Mucosa of stomach (tissue), 1 donor: Measurements from ENCODE around the gene IDNK.

Experiments used
- H3K27me3 ChIP-seq: one replicate; pipeline ENCODE4 v1.7.0; 2013; ENCODE audit warnings: mild to moderate bottlenecking, low read length; ENCODE audit not compliant: control insufficient read depth, insufficient read depth
- H3K36me3 ChIP-seq: one replicate; pipeline ENCODE4 v1.7.0; 2013; ENCODE audit warnings: low read length; ENCODE audit not compliant: control insufficient read depth, insufficient read depth
- H3K4me1 ChIP-seq: one replicate; pipeline ENCODE4 v1.7.0; 2013; ENCODE audit warnings: mild to moderate bottlenecking, low read length; ENCODE audit not compliant: control insufficient read depth, insufficient read depth
- H3K4me3 ChIP-seq: one replicate; pipeline ENCODE4 v1.7.0; 2013; ENCODE audit warnings: low read length
- H3K9ac ChIP-seq: one replicate; pipeline ENCODE4 v1.7.0; 2013; ENCODE audit warnings: mild to moderate bottlenecking, low read length, moderate library complexity
- H3K9me3 ChIP-seq: one replicate; pipeline ENCODE4 v1.7.0; 2013; ENCODE audit warnings: mild to moderate bottlenecking, low read length, moderate library complexity; ENCODE audit not compliant: control insufficient read depth
- donor health status: Pancreatic carcinoma.

The IDNK gene

GRCh38 chr9:83617299-83617698 is 5.6 kb upstream of the IDNK start:
- Histone ChIP-seq H3K9me3 (no peaks in the 10 kb centered on the region), H3K4me3 (no peak overlapping the region), H3K36me3 (no peaks in the 10 kb centered on the region), H3K4me1 (peaks cover 7% of the 10 kb centered on the region), H3K27me3 (no peaks in the 10 kb centered on the region), H3K9ac (no peak overlapping the region)

GRCh38 chr9:83620841-83621636 is 1.9 kb upstream of the IDNK start:
- no peak overlapping the region for H3K9ac ChIP-seq
- H3K27me3 ChIP-seq: no peaks in the 10 kb centered on the region
- peak overlapping the region; percentile 29 for H3K4me3 ChIP-seq
- H3K9me3 ChIP-seq: no peaks in the 10 kb centered on the region
- peaks cover 10% of the 10 kb centered on the region for H3K4me1 ChIP-seq
- no peaks in the 10 kb centered on the region for H3K36me3 ChIP-seq

- Histone ChIP-seq H3K4me3 (peak overlapping the region; percentile 58), H3K4me1 (peaks cover 10% of the 10 kb centered on the region), H3K27me3 (no peaks in the 10 kb centered on the region), H3K9ac (peak overlapping the region; percentile 93), H3K36me3 (no peaks in the 10 kb centered on the region), H3K9me3 (no peaks in the 10 kb centered on the region)
These were observed 457 bp upstream of the IDNK start for GRCh38 chr9:83622433-83622938.

- peak overlapping the region; percentile 58 for H3K4me3 ChIP-seq
- H3K9me3 ChIP-seq: no peaks in the 10 kb centered on the region
- H3K27me3 ChIP-seq: no peaks in the 10 kb centered on the region
- H3K4me1 ChIP-seq: peaks cover 10% of the 10 kb centered on the region
- H3K9ac ChIP-seq: peak overlapping the region; percentile 93
- H3K36me3 ChIP-seq: no peaks in the 10 kb centered on the region
These were observed 735 bp downstream of the IDNK start for GRCh38 chr9:83623679-83624076.

GRCh38 chr9:83625178-83625577 is 2.2 kb downstream of the IDNK start:
- no peaks in the 10 kb centered on the region for H3K27me3 ChIP-seq
- H3K4me1 ChIP-seq: peaks cover 10% of the 10 kb centered on the region
- no peak overlapping the region for H3K4me3 ChIP-seq
- H3K9me3 ChIP-seq: no peaks in the 10 kb centered on the region
- no peaks in the 10 kb centered on the region for H3K36me3 ChIP-seq
- H3K9ac ChIP-seq: no peak overlapping the region

- Histone ChIP-seq H3K36me3 (no peaks in the 10 kb centered on the region), H3K4me3 (no peak overlapping the region), H3K9me3 (no peaks in the 10 kb centered on the region), H3K4me1 (no peaks in the 10 kb centered on the region), H3K27me3 (no peaks in the 10 kb centered on the region), H3K9ac (no peak overlapping the region)
These were observed 5.6 kb downstream of the IDNK start for GRCh38 chr9:83628540-83628939.

- H3K36me3 ChIP-seq: no peaks in the 10 kb centered on the region
- no peak overlapping the region for H3K4me3 ChIP-seq
- no peaks in the 10 kb centered on the region for H3K27me3 ChIP-seq
- no peaks in the 10 kb centered on the region for H3K9me3 ChIP-seq
- H3K9ac ChIP-seq: no peak overlapping the region
- no peaks in the 10 kb centered on the region for H3K4me1 ChIP-seq
These were observed 6.6 kb downstream of the IDNK start for GRCh38 chr9:83629433-83630104.

GRCh38 chr9:83630938-83631457 is 8.1 kb downstream of the IDNK start:
- Histone ChIP-seq H3K9me3 (no peaks in the 10 kb centered on the region), H3K27me3 (no peaks in the 10 kb centered on the region), H3K4me3 (no peak overlapping the region), H3K4me1 (no peaks in the 10 kb centered on the region), H3K9ac (no peak overlapping the region), H3K36me3 (no peaks in the 10 kb centered on the region)

GRCh38 chr9:83633255-83633654 is 10.3 kb downstream of the IDNK start:
- Histone ChIP-seq H3K36me3 (no peaks in the 10 kb centered on the region), H3K4me3 (no peak overlapping the region), H3K27me3 (no peaks in the 10 kb centered on the region)

GRCh38 chr9:83633676-83634075 is 10.7 kb downstream of the IDNK start:
- H3K4me1 ChIP-seq: no peaks in the 10 kb centered on the region
- no peak overlapping the region for H3K9ac ChIP-seq

More at GRCh38 chr9:83633255-83633654, 10.3 kb downstream of the IDNK start:
- no peak overlapping the region for H3K9ac ChIP-seq
- H3K9me3 ChIP-seq: no peaks in the 10 kb centered on the region
- no peaks in the 10 kb centered on the region for H3K4me1 ChIP-seq

GRCh38 chr9:83636813-83637212 is 13.9 kb downstream of the IDNK start:
- no peak overlapping the region for H3K4me3 ChIP-seq
- H3K36me3 ChIP-seq: no peaks in the 10 kb centered on the region
- no peaks in the 10 kb centered on the region for H3K4me1 ChIP-seq
- no peaks in the 10 kb centered on the region for H3K27me3 ChIP-seq
- no peak overlapping the region for H3K9ac ChIP-seq
- H3K9me3 ChIP-seq: no peaks in the 10 kb centered on the region

More at GRCh38 chr9:83633676-83634075, 10.7 kb downstream of the IDNK start:
- Histone ChIP-seq H3K9me3 (no peaks in the 10 kb centered on the region), H3K27me3 (no peaks in the 10 kb centered on the region), H3K36me3 (no peaks in the 10 kb centered on the region), H3K4me3 (no peak overlapping the region)

GRCh38 chr9:83637389-83637788 is 14.4 kb downstream of the IDNK start:
- no peaks in the 10 kb centered on the region for H3K36me3 ChIP-seq
- H3K27me3 ChIP-seq: no peaks in the 10 kb centered on the region
- no peaks in the 10 kb centered on the region for H3K9me3 ChIP-seq
- H3K4me3 ChIP-seq: no peak overlapping the region
- no peaks in the 10 kb centered on the region for H3K4me1 ChIP-seq
- H3K9ac ChIP-seq: no peak overlapping the region
